Mucosa of stomach (tissue), 1 donor: ENCODE data around the gene SLC10A1.
A peak's percentile ranks its signal among the peaks of the same experiment; 100 is the strongest.
"Not testable (repeated sequence)": the region's sequence is repeated elsewhere in the genome, so short reads cannot be mapped to it uniquely, and the experiment has no call there.

Experiments
- H3K27me3 ChIP-seq: one replicate; pipeline ENCODE4 v1.7.0; 2013; ENCODE audit warnings: mild to moderate bottlenecking, low read length; ENCODE audit not compliant: control insufficient read depth, insufficient read depth
- H3K36me3 ChIP-seq: one replicate; pipeline ENCODE4 v1.7.0; 2013; ENCODE audit warnings: low read length; ENCODE audit not compliant: control insufficient read depth, insufficient read depth
- H3K4me1 ChIP-seq: one replicate; pipeline ENCODE4 v1.7.0; 2013; ENCODE audit warnings: mild to moderate bottlenecking, low read length; ENCODE audit not compliant: control insufficient read depth, insufficient read depth
- H3K4me3 ChIP-seq: one replicate; pipeline ENCODE4 v1.7.0; 2013; ENCODE audit warnings: low read length
- H3K9ac ChIP-seq: one replicate; pipeline ENCODE4 v1.7.0; 2013; ENCODE audit warnings: mild to moderate bottlenecking, low read length, moderate library complexity
- H3K9me3 ChIP-seq: one replicate; pipeline ENCODE4 v1.7.0; 2013; ENCODE audit warnings: mild to moderate bottlenecking, low read length, moderate library complexity; ENCODE audit not compliant: control insufficient read depth
- donor health status: Pancreatic carcinoma.

The SLC10A1 gene

GRCh38 chr14:69731919-69732598, 65.0 kb downstream of the SLC10A1 start:
- H3K4me1 ChIP-seq, H3K4me3 ChIP-seq, H3K9ac ChIP-seq, H3K27me3 ChIP-seq, H3K36me3 ChIP-seq, H3K9me3 ChIP-seq: not testable (repeated sequence)

- no peaks in the 10 kb centered on the region for H3K27me3 ChIP-seq
- H3K9me3 ChIP-seq: no peaks in the 10 kb centered on the region
- no peaks in the 10 kb centered on the region for H3K36me3 ChIP-seq
- peaks cover 11% of the 10 kb centered on the region for H3K4me1 ChIP-seq
- no peak overlapping the region for H3K4me3 ChIP-seq
- H3K9ac ChIP-seq: no peak overlapping the region
Observed at GRCh38 chr14:69727860-69728259, 69.2 kb downstream of the SLC10A1 start.

DNA sequence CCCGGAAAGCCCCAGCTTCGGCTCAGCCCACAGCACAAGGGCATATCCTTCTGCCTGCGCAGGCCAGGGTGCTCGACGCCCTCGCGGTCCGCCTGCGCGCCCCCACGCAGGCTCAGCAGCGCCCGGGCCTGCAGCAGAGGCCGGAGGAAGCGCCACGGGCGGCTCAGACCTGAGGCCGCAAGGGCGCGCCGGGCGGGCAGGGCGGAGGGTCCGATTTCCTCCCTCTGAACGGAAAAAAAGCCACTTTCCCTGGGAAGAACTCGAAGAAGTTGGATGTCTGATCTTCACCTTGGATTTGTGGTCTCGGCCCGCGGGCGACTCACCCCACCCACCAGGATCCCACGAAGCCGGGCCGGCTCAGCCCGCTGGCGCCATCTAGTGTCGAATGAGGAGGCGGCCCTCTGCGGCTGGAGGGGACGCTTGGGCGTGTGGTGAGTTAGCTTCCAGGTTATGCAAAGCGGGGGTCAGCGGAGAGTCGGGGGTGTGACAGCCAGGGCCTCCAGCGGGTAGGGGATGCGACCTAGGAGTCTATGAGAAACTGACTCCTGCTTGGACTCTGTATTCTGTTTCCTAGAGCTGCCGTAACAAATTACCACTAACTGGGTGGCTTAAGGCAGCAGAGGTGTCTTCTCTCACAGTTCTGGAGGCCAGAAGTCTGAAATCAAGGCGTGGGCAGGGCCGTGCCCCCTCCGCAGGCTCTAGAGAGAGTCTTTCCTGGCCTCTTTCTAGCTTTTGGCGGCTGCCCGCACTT, 70.1 kb downstream of the SLC10A1 start:
- Histone ChIP-seq H3K4me1 (peaks cover 11% of the 10 kb centered on the region), H3K9ac (peak overlapping the region; percentile 73), H3K27me3 (no peaks in the 10 kb centered on the region), H3K4me3 (peak overlapping the region; percentile 50), H3K9me3 (no peaks in the 10 kb centered on the region), H3K36me3 (no peaks in the 10 kb centered on the region)
